ENCODE results near the gene MYO9B. TPM values are rescaled to one million over a fixed set of nuclear protein-coding genes. Genes with fewer than 3 reads are reported as not detected.

Gene MYO9B
- total RNA-seq, 1 donor = 96.6 TPM

- no peak overlapping the region for H3K4me3 ChIP-seq (ENCODE audit: insufficient read depth, low read length)
- peaks cover 25% of the 10 kb centered on the region for H3K36me3 ChIP-seq (ENCODE audit: insufficient read depth, low read length)
- peak overlapping the region; percentile 17 for H3K27ac ChIP-seq (ENCODE audit: low read depth, low read length)
- no peaks in the 10 kb centered on the region for H3K4me1 ChIP-seq (ENCODE audit: insufficient read depth, low read length)
- peaks cover 37% of the 10 kb centered on the region for H3K79me2 ChIP-seq (ENCODE audit: insufficient read depth, low read length)
- H3K4me2 ChIP-seq (ENCODE audit: insufficient read depth, low read length) = no peak overlapping the region
- no peaks in the 10 kb centered on the region for H3K27me3 ChIP-seq (ENCODE audit: insufficient read depth, low read length)
- no peaks in the 10 kb centered on the region for H4K20me1 ChIP-seq (ENCODE audit: insufficient read depth, low read length)
- peaks cover 9% of the 10 kb centered on the region for H3K9me3 ChIP-seq (ENCODE audit: low read depth, low read length)
- DNase-seq (ENCODE audit: insufficient read length, low spot score, missing footprints) = no peak
- no peak overlapping the region for H2AFZ ChIP-seq (ENCODE audit: low read length)
- no peak for TF ChIP-seq CTCF (IDR thresholded peaks at IDR 0.05; ENCODE audit: extremely low read depth, low read depth, low read length)
Measured at GRCh38 chr19:17061205-17061604, 14.4 kb upstream of the MYO9B start.

- H3K27me3 ChIP-seq (ENCODE audit: insufficient read depth, low read length) = no peaks in the 10 kb centered on the region
- peak; percentile 23 for DNase-seq (ENCODE audit: insufficient read length, low spot score, missing footprints)
- H3K4me2 ChIP-seq (ENCODE audit: insufficient read depth, low read length) = no peak overlapping the region
- H3K36me3 ChIP-seq (ENCODE audit: insufficient read depth, low read length) = peaks cover 25% of the 10 kb centered on the region
- peaks cover 9% of the 10 kb centered on the region for H3K9me3 ChIP-seq (ENCODE audit: low read depth, low read length)
- H3K4me3 ChIP-seq (ENCODE audit: insufficient read depth, low read length) = no peak overlapping the region
- no peak overlapping the region for H2AFZ ChIP-seq (ENCODE audit: low read length)
- no peak for TF ChIP-seq CTCF (IDR thresholded peaks at IDR 0.05; ENCODE audit: extremely low read depth, low read depth, low read length)
- H3K79me2 ChIP-seq (ENCODE audit: insufficient read depth, low read length) = peaks cover 37% of the 10 kb centered on the region
- peak overlapping the region; percentile 17 for H3K27ac ChIP-seq (ENCODE audit: low read depth, low read length)
- no peaks in the 10 kb centered on the region for H4K20me1 ChIP-seq (ENCODE audit: insufficient read depth, low read length)
- H3K4me1 ChIP-seq (ENCODE audit: insufficient read depth, low read length) = no peaks in the 10 kb centered on the region
Measured at GRCh38 chr19:17061691-17062090, 13.9 kb upstream of the MYO9B start.

GRCh38 chr19:17063428-17063827 lies 12.1 kb upstream of the MYO9B start:
- no peak for TF ChIP-seq CTCF (IDR thresholded peaks at IDR 0.05; ENCODE audit: extremely low read depth, low read depth, low read length)
- Histone ChIP-seq H2AFZ (ENCODE audit: low read length) (no peak overlapping the region), H3K9me3 (ENCODE audit: low read depth, low read length) (peaks cover under 1% of the 10 kb centered on the region), H3K27ac (ENCODE audit: low read depth, low read length) (no peak overlapping the region), H3K4me3 (ENCODE audit: insufficient read depth, low read length) (no peak overlapping the region), H3K27me3 (ENCODE audit: insufficient read depth, low read length) (no peaks in the 10 kb centered on the region), H3K79me2 (ENCODE audit: insufficient read depth, low read length) (peaks cover 37% of the 10 kb centered on the region), H3K4me2 (ENCODE audit: insufficient read depth, low read length) (no peak overlapping the region), H4K20me1 (ENCODE audit: insufficient read depth, low read length) (no peaks in the 10 kb centered on the region), H3K36me3 (ENCODE audit: insufficient read depth, low read length) (peaks cover 15% of the 10 kb centered on the region), H3K4me1 (ENCODE audit: insufficient read depth, low read length) (no peaks in the 10 kb centered on the region)
- DNase-seq (ENCODE audit: insufficient read length, low spot score, missing footprints) = peak; percentile 10

- H3K4me2 ChIP-seq (ENCODE audit: insufficient read depth, low read length) = no peak overlapping the region
- no peaks in the 10 kb centered on the region for H3K36me3 ChIP-seq (ENCODE audit: insufficient read depth, low read length)
- H3K4me3 ChIP-seq (ENCODE audit: insufficient read depth, low read length) = no peak overlapping the region
- peak; percentile 31 for DNase-seq (ENCODE audit: insufficient read length, low spot score, missing footprints)
- H3K27me3 ChIP-seq (ENCODE audit: insufficient read depth, low read length) = no peaks in the 10 kb centered on the region
- no peak for TF ChIP-seq CTCF (IDR thresholded peaks at IDR 0.05; ENCODE audit: extremely low read depth, low read depth, low read length)
- peaks cover 4% of the 10 kb centered on the region for H3K4me1 ChIP-seq (ENCODE audit: insufficient read depth, low read length)
- H3K27ac ChIP-seq (ENCODE audit: low read depth, low read length) = no peak overlapping the region
- H4K20me1 ChIP-seq (ENCODE audit: insufficient read depth, low read length) = no peaks in the 10 kb centered on the region
- H2AFZ ChIP-seq (ENCODE audit: low read length) = no peak overlapping the region
- H3K9me3 ChIP-seq (ENCODE audit: low read depth, low read length) = no peaks in the 10 kb centered on the region
- peaks cover 27% of the 10 kb centered on the region for H3K79me2 ChIP-seq (ENCODE audit: insufficient read depth, low read length)
Measured at GRCh38 chr19:17069193-17069592, 6.4 kb upstream of the MYO9B start.
